Neural cell (in vitro differentiated cells): ENCODE data around the gene LUZP4. TPM values are rescaled to one million over a fixed set of nuclear protein-coding genes. Genes with fewer than 3 reads are reported as not detected.

Experiments
- H2AFZ ChIP-seq: fragments of 200-600, 300-800 bp; sonication (generic), shearing (Covaris generic); 2 replicates; pipeline ENCODE4 v1.6.0; 2014; ENCODE audit warnings: low read depth, mild to moderate bottlenecking, antibody characterized with exemption, low read length, moderate library complexity
- H3F3A ChIP-seq: fragments of 200-600 bp; shearing (Covaris generic); 2 replicates; pipeline ENCODE4 v1.6.1; 2016; ENCODE audit warnings: mild to moderate bottlenecking, moderate library complexity, mixed read lengths, antibody characterized with exemption, low read length; ENCODE audit not compliant: insufficient read depth, poor library complexity, severe bottlenecking
- H3K27ac ChIP-seq: fragments of 200-600, 300-800 bp; sonication (generic), shearing (Covaris generic); 2 replicates; pipeline ENCODE4 v1.5.1; 2014; ENCODE audit warnings: mild to moderate bottlenecking, low read length, moderate library complexity
- H3K27me3 ChIP-seq: fragments of 300-800, 200-600 bp; sonication (generic), shearing (Covaris generic); 2 replicates; pipeline ENCODE4 v1.6.0; 2014; ENCODE audit warnings: mild to moderate bottlenecking, low read depth, low read length, moderate library complexity; ENCODE audit not compliant: insufficient read depth
- H3K36me3 ChIP-seq: fragments of 300-800, 200-600 bp; sonication (generic), shearing (Covaris generic); 2 replicates; pipeline ENCODE4 v1.5.1; 2014; ENCODE audit warnings: mild to moderate bottlenecking, antibody characterized with exemption, low read length, moderate library complexity; ENCODE audit not compliant: insufficient read depth
- H3K4me2 ChIP-seq: fragments of 300-800, 200-600 bp; sonication (generic), shearing (Covaris generic); 2 replicates; pipeline ENCODE4 v1.6.0; 2014; ENCODE audit warnings: mild to moderate bottlenecking, low read length
- H3K4me3 ChIP-seq: fragments of 300-800, 200-600 bp; sonication (generic), shearing (Covaris generic); 2 replicates; pipeline ENCODE4 v1.5.1; 2014; ENCODE audit warnings: mild to moderate bottlenecking, low read length, moderate library complexity
- H3K79me2 ChIP-seq: fragments of 200-600 bp; shearing (Covaris generic); replicated peaks from 2 replicates; pipeline ENCODE4 v1.6.0; 2014; ENCODE audit warnings: mild to moderate bottlenecking, low read length, moderate library complexity; ENCODE audit not compliant: insufficient read depth
- H3K9ac ChIP-seq: fragments of 300-800, 200-600 bp; sonication (generic), shearing (Covaris generic); 2 replicates; pipeline ENCODE4 v1.6.1; 2016; ENCODE audit warnings: mild to moderate bottlenecking, low read length, mixed read lengths
- H3K9me2 ChIP-seq: fragments of 200-600 bp; shearing (Covaris generic); 2 replicates; pipeline ENCODE4 v1.6.1; 2016; ENCODE audit warnings: mild to moderate bottlenecking, low read length, mixed read lengths; ENCODE audit not compliant: insufficient read depth
- H3K9me3 ChIP-seq: fragments of 200-600, 300-800 bp; sonication (generic), shearing (Covaris generic); 2 replicates; pipeline ENCODE4 v1.6.1; 2016; ENCODE audit warnings: mild to moderate bottlenecking, mixed run types, low read length, moderate library complexity, mixed read lengths
- H4K20me1 ChIP-seq: fragments of 200-600 bp; shearing (Covaris generic); 2 replicates; pipeline ENCODE4 v1.6.1; 2016; ENCODE audit warnings: mild to moderate bottlenecking, mixed run types; ENCODE audit not compliant: insufficient read depth
- EP300 ChIP-seq: fragments of 450-650 bp; conservative IDR thresholded peaks from 2 replicates; pipeline ENCODE4 v1.6.1; 2014; ENCODE audit warnings: antibody characterized with exemption, mild to moderate bottlenecking, moderate library complexity; ENCODE audit not compliant: poor library complexity, severe bottlenecking
- EZH2 ChIP-seq: fragments of 200-600, 300-800 bp; shearing (Covaris generic), sonication (generic); IDR thresholded peaks from 2 replicates; pipeline ENCODE4 v1.6.1; 2014; ENCODE audit warnings: antibody characterized with exemption, low read length, borderline replicate concordance, mild to moderate bottlenecking; ENCODE audit not compliant: insufficient read depth, poor library complexity, severe bottlenecking
- MXI1 ChIP-seq: fragments of 450-650 bp; conservative IDR thresholded peaks from 2 replicates; pipeline ENCODE4 v1.6.1; 2014; ENCODE audit warnings: antibody characterized with exemption, mild to moderate bottlenecking; ENCODE audit not compliant: poor library complexity, severe bottlenecking
- POLR2AphosphoS5 ChIP-seq: IDR thresholded peaks from 2 replicates; pipeline ENCODE4 v1.6.1; 2012
- RAD21 ChIP-seq: fragments of 450-650 bp; conservative IDR thresholded peaks from 2 replicates; pipeline ENCODE4 v1.6.1; 2014; ENCODE audit warnings: antibody characterized with exemption, mild to moderate bottlenecking, moderate library complexity
- SMC3 ChIP-seq: fragments of 450-650 bp; conservative IDR thresholded peaks from 2 replicates; pipeline ENCODE4 v1.6.1; 2014; ENCODE audit warnings: antibody characterized with exemption, mild to moderate bottlenecking, moderate library complexity; ENCODE audit not compliant: poor library complexity
- TAF1 ChIP-seq: IDR thresholded peaks from 2 replicates; pipeline ENCODE4 v1.6.1; 2012; ENCODE audit warnings: low read depth
- polyA plus RNA-seq: library from polyadenylated mRNA; depleted of rRNA; stranded (reverse); fragments of >200 nt; gene quantifications from 2 replicates; pipeline ENCODE4 v1.2.3, GENCODE V29; 2014
- TF ChIP-seq, protein P1 (sequence below): fragments of 450-650 bp; IDR thresholded peaks from 2 replicates; pipeline ENCODE4 v1.5.1; 2014; ENCODE audit warnings: antibody characterized with exemption, mild to moderate bottlenecking, moderate library complexity; ENCODE audit not compliant: poor library complexity, severe bottlenecking
- TF ChIP-seq, protein P2 (sequence below): IDR thresholded peaks from 2 replicates; pipeline ENCODE4 v1.6.1; 2012; ENCODE audit warnings: borderline replicate concordance

Gene LUZP4
- polyA plus RNA-seq, 1 donor from 2014 or later, result not detected

GRCh38 chrX:115348446-115349225, 59.1 kb downstream of the LUZP4 start:
- no peaks in the 10 kb centered on the region for H3K9me3 ChIP-seq
- no peak overlapping the region for H3K4me3 ChIP-seq
- no peaks in the 10 kb centered on the region for H3K9me2 ChIP-seq
- no peaks in the 10 kb centered on the region for H3K79me2 ChIP-seq
- H3K27ac ChIP-seq, result no peak overlapping the region
- H4K20me1 ChIP-seq, result no peaks in the 10 kb centered on the region
- no peak overlapping the region for H3K9ac ChIP-seq
- no peaks in the 10 kb centered on the region for H3F3A ChIP-seq
- no peak overlapping the region for H3K4me2 ChIP-seq
- no peak overlapping the region for H2AFZ ChIP-seq
- TF ChIP-seq EZH2, result no peak
- TF ChIP-seq EP300, result no peak
- no peak for TF ChIP-seq POLR2AphosphoS5
- TF ChIP-seq TAF1, result no peak
- TF ChIP-seq RAD21, result no peak
- TF ChIP-seq, protein P1, sequence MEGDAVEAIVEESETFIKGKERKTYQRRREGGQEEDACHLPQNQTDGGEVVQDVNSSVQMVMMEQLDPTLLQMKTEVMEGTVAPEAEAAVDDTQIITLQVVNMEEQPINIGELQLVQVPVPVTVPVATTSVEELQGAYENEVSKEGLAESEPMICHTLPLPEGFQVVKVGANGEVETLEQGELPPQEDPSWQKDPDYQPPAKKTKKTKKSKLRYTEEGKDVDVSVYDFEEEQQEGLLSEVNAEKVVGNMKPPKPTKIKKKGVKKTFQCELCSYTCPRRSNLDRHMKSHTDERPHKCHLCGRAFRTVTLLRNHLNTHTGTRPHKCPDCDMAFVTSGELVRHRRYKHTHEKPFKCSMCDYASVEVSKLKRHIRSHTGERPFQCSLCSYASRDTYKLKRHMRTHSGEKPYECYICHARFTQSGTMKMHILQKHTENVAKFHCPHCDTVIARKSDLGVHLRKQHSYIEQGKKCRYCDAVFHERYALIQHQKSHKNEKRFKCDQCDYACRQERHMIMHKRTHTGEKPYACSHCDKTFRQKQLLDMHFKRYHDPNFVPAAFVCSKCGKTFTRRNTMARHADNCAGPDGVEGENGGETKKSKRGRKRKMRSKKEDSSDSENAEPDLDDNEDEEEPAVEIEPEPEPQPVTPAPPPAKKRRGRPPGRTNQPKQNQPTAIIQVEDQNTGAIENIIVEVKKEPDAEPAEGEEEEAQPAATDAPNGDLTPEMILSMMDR, result no peak
- TF ChIP-seq SMC3, result no peak
- H3K36me3 ChIP-seq, result no peaks in the 10 kb centered on the region
- H3K27me3 ChIP-seq, result no peaks in the 10 kb centered on the region

DNA sequence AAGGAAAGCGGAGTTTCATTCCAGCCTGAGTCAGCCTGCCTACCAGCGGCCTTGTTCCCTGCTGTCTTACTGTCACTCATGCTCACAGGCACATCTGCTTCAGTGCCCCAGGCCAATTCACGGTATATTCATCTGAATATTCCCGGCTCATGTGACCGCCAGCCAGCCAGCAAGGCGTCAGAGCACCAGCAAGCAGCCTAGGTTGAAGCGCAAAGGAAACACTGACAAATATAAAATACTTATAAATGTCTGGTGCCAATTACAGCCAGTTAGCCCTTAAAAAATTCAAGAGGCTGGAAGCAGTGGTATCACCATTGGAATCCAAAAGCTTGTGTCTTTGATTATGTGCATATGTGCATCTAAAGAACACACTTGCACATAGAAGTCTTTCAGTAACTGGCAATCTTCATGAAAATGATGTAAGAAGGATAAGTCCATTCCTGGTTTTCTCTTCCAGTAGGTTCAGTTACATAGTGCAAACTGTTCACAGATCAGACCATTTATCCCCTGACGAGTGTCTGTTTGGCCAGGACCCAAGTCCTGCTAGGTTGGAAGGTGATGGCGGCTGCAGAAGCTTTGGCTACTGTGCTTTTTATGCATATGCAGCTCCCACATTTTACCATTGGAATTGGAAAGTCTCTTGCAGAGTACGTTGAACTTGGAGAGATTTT, 61.3 kb downstream of the LUZP4 start:
- Histone ChIP-seq H3K9me2 (no peaks in the 10 kb centered on the region), H4K20me1 (no peaks in the 10 kb centered on the region), H3K79me2 (no peaks in the 10 kb centered on the region), H3K9ac (no peak overlapping the region), H2AFZ (no peak overlapping the region), H3F3A (no peaks in the 10 kb centered on the region), H3K9me3 (no peaks in the 10 kb centered on the region), H3K4me2 (no peak overlapping the region), H3K4me3 (no peak overlapping the region), H3K27me3 (no peaks in the 10 kb centered on the region), H3K27ac (no peak overlapping the region), H3K36me3 (no peaks in the 10 kb centered on the region)
- TF ChIP-seq TAF1 (no peak), MXI1 (no peak), SMC3 (no peak), EZH2 (no peak), EP300 (no peak), POLR2AphosphoS5 (no peak), RAD21 (no peak)
- TF ChIP-seq, protein P1, result no peak
- TF ChIP-seq, protein P2, sequence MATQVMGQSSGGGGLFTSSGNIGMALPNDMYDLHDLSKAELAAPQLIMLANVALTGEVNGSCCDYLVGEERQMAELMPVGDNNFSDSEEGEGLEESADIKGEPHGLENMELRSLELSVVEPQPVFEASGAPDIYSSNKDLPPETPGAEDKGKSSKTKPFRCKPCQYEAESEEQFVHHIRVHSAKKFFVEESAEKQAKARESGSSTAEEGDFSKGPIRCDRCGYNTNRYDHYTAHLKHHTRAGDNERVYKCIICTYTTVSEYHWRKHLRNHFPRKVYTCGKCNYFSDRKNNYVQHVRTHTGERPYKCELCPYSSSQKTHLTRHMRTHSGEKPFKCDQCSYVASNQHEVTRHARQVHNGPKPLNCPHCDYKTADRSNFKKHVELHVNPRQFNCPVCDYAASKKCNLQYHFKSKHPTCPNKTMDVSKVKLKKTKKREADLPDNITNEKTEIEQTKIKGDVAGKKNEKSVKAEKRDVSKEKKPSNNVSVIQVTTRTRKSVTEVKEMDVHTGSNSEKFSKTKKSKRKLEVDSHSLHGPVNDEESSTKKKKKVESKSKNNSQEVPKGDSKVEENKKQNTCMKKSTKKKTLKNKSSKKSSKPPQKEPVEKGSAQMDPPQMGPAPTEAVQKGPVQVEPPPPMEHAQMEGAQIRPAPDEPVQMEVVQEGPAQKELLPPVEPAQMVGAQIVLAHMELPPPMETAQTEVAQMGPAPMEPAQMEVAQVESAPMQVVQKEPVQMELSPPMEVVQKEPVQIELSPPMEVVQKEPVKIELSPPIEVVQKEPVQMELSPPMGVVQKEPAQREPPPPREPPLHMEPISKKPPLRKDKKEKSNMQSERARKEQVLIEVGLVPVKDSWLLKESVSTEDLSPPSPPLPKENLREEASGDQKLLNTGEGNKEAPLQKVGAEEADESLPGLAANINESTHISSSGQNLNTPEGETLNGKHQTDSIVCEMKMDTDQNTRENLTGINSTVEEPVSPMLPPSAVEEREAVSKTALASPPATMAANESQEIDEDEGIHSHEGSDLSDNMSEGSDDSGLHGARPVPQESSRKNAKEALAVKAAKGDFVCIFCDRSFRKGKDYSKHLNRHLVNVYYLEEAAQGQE, result no peak
